ENCODE data around the gene TSPAN18. TPM values are rescaled to one million over a fixed set of nuclear protein-coding genes. Genes with fewer than 3 reads are reported as not detected.

Gene TSPAN18
- total and polyA plus RNA-seq, 2 of the 8 experiments (the other 6 are each of a cell fraction or from before 2014, with no cell fraction given) = 5.2 to 10.2 TPM

GRCh38 chr11:44790211-44790610, 63.4 kb downstream of the TSPAN18 start (continued):
- TF ChIP-seq JUN (IDR thresholded peaks at IDR 0.05; ENCODE audit: low read depth, low read length) = no peak
- TF ChIP-seq HDAC6 (IDR thresholded peaks at IDR 0.05; ENCODE audit: low read depth, low read length) = no peak
- TF ChIP-seq POU5F1 (IDR thresholded peaks at IDR 0.05; ENCODE audit: low read depth, low read length) = no peak
- TF ChIP-seq YY1 (IDR thresholded peaks at IDR 0.05; ENCODE audit: low read depth, low read length) = no peak
- TF ChIP-seq EP300 (IDR thresholded peaks at IDR 0.05; ENCODE audit: borderline replicate concordance in 1 of 2, low read depth in 2 of 2, low read length in 2 of 2) = no peak
- TF ChIP-seq RBBP5 (IDR thresholded peaks at IDR 0.05; ENCODE audit: borderline replicate concordance, low read depth, low read length) = no peak
- no peak for TF ChIP-seq POLR2A (IDR thresholded peaks at IDR 0.05; ENCODE audit: control extremely low read depth in 1 of 2, low read depth in 2 of 2, low read length in 2 of 2)
